ENCODE data around the gene CNKSR3.

CNKSR3 gene

GRCh38 chr6:154529957-154530356 lies 19.5 kb upstream of the CNKSR3 start:
- DNase-seq (ENCODE audit: insufficient read length, low spot score) (no peak), FAIRE-seq (no peak)
- no peak for TF ChIP-seq CTCF (IDR thresholded peaks at IDR 0.05; ENCODE audit: insufficient read depth, missing control alignments)

DNA sequence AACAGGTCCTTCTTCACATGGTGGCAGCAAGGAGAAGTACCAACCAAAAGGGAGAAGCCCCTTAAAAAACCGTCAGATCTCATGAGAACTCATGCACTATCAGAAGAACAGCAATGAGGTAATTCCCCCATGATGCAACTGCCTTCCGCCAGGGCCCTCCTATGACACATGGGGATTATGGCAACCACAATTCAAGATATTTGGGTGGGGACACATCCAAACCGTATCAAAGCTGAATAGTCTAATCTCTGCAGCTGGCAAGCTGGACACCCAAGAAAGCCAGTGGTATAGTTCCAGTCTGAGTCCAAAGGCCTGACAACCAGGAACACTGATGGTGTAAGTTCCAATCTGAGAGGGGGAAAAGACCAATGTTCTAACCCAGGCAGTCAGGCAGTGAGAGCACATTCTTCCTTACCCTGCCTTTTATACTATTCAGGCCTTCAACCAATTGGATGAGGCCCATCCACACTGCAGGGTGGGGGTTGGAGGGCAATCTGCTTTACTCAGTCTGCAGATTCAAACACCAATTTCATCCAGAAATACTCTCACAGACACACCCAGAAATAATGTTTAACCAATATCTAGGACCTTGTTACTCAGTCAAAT lies 17.9 kb upstream of the CNKSR3 start:
- no peak for DNase-seq (ENCODE audit: insufficient read length, low spot score)
- FAIRE-seq: no peak
- no peak for TF ChIP-seq CTCF (IDR thresholded peaks at IDR 0.05; ENCODE audit: insufficient read depth, missing control alignments)

- no peak for FAIRE-seq
- DNase-seq (ENCODE audit: insufficient read length, low spot score): no peak
- TF ChIP-seq CTCF (IDR thresholded peaks at IDR 0.05; ENCODE audit: insufficient read depth, missing control alignments): no peak
These were observed 16.5 kb upstream of the CNKSR3 start for GRCh38 chr6:154526996-154527395.

GRCh38 chr6:154522576-154522975 lies 12.1 kb upstream of the CNKSR3 start:
- DNase-seq (ENCODE audit: insufficient read length, low spot score): no peak
- TF ChIP-seq CTCF (IDR thresholded peaks at IDR 0.05; ENCODE audit: insufficient read depth, missing control alignments): no peak
- FAIRE-seq: no peak

- FAIRE-seq (no peak), DNase-seq (ENCODE audit: insufficient read length, low spot score) (no peak)
- no peak for TF ChIP-seq CTCF (IDR thresholded peaks at IDR 0.05; ENCODE audit: insufficient read depth, missing control alignments)
These were observed 10.9 kb upstream of the CNKSR3 start for GRCh38 chr6:154521412-154521811.

DNA sequence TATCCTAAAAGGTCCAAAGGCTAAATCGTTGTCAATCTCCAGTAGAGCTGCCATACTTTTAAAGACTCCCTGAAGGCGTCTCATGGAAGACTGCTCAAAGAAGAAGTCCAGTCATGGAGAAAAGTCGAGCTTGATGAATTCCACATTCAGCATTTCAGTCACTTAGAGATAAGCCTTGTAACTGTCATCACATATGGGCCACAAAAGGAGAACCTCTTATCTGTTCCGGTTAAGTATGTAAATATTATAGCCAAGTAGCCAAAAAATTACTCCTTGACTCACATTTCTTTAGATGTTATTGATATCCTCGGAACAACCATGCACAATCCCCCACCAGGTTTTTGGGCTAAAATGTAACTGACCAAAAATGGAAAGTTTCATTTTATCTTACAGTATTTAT lies 9.8 kb upstream of the CNKSR3 start:
- no peak for FAIRE-seq
- TF ChIP-seq CTCF (IDR thresholded peaks at IDR 0.05; ENCODE audit: insufficient read depth, missing control alignments): no peak
- DNase-seq (ENCODE audit: insufficient read length, low spot score): no peak

DNA sequence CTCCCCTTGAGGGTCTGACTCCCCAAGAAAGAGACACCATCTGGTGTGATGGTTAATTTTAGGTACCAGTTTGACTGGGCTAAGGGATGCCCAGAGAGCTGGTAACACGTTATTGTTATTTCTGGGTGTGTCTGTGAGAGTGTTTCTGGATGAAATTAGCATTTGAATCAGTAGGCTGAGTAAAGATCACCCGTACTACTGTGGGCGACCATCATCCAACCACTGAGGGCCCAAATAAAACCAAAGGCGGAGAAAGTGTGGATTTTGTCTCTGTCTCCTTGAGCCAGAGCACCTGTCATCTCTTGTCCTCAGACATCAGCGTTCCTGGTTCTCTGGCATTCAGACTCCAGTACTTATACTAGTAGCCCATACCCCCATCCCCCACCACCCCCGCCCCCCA lies 7.9 kb upstream of the CNKSR3 start:
- FAIRE-seq (no peak), DNase-seq (ENCODE audit: insufficient read length, low spot score) (no peak)
- TF ChIP-seq CTCF (IDR thresholded peaks at IDR 0.05; ENCODE audit: insufficient read depth, missing control alignments): no peak

All from D721Med (cell line).